PC-9 (cell line): Measurements from ENCODE around the gene MINDY4. TPM values are rescaled to one million over a fixed set of nuclear protein-coding genes. Genes with fewer than 3 reads are reported as not detected.

Experiments
- BruUV-seq: library from RNA; stranded (reverse); fragments of 400-500 nt; replicated peaks from 2 replicates; lab custom pipeline; 2021; lab: Mats Ljungman, UMichigan
- CTCF ChIA-PET: fragments of 300-600 bp; sonication (Branson Sonifier 250); formaldehyde crosslinking; loops from one replicate; lab custom pipeline; 2022; ENCODE audit warnings: antibody characterized with exemption; lab: Charles Lee
- POLR2A ChIA-PET: fragments of 300-600 bp; sonication (Branson Sonifier 250); formaldehyde crosslinking; loops from one replicate; lab custom pipeline; 2022; ENCODE audit warnings: antibody characterized with exemption; ENCODE audit not compliant: unreplicated experiment; lab: Charles Lee
- DNase-seq, 2 experiments: peaks; one replicate each; pipeline versions ENCODE4 v3.0.0 to v3.0.0-alpha.2; 2015 to 2022; ENCODE audit warnings: mixed read lengths in 1 of 2
- H2AFZ ChIP-seq: fragments of 200-600 bp; sonication (generic); 2 replicates; pipeline ENCODE4 v1.8.1; 2017; ENCODE audit warnings: antibody characterized with exemption
- H3F3A ChIP-seq: fragments of 200-600 bp; sonication (generic); 2 replicates; pipeline ENCODE4 v1.8.1; 2017; ENCODE audit warnings: antibody characterized with exemption, mild to moderate bottlenecking, low read depth; ENCODE audit not compliant: insufficient read depth
- H3K27ac ChIP-seq: fragments of 200-600 bp; sonication (generic); 2 replicates; pipeline ENCODE4 v1.6.1; 2016; ENCODE audit warnings: mixed run types
- H3K27me3 ChIP-seq: fragments of 200-600 bp; sonication (generic); 2 replicates; pipeline ENCODE4 v1.6.1; 2016; ENCODE audit warnings: low read depth, mixed run types; ENCODE audit not compliant: insufficient read depth
- H3K36me3 ChIP-seq: fragments of 200-600 bp; sonication (generic); 2 replicates; pipeline ENCODE4 v1.6.1; 2016; ENCODE audit warnings: low read depth, mixed run types
- H3K4me1 ChIP-seq: fragments of 200-600 bp; sonication (generic); replicated peaks from 2 replicates; pipeline ENCODE4 v1.6.1; 2016; ENCODE audit warnings: mixed run types; ENCODE audit not compliant: insufficient read depth
- H3K4me2 ChIP-seq: fragments of 200-600 bp; sonication (generic); 2 replicates; pipeline ENCODE4 v1.6.1; 2017; ENCODE audit warnings: mixed run types
- H3K4me3 ChIP-seq: fragments of 200-600 bp; sonication (generic); 2 replicates; pipeline ENCODE4 v1.6.1; 2016; ENCODE audit warnings: mixed run types
- H3K79me2 ChIP-seq: fragments of 200-600 bp; sonication (generic); 2 replicates; pipeline ENCODE4 v1.6.1; 2017; ENCODE audit warnings: low read depth, mixed run types
- H3K9me2 ChIP-seq: fragments of 200-600 bp; sonication (generic); 2 replicates; pipeline ENCODE4 v1.8.1; 2017; ENCODE audit warnings: mild to moderate bottlenecking; ENCODE audit not compliant: insufficient read depth
- H3K9me3 ChIP-seq: fragments of 200-600 bp; sonication (generic); 2 replicates; pipeline ENCODE4 v1.8.1; 2016; ENCODE audit warnings: low read depth; ENCODE audit not compliant: insufficient read depth
- H4K20me1 ChIP-seq: fragments of 200-600 bp; sonication (generic); 2 replicates; pipeline ENCODE4 v1.8.1; 2017; ENCODE audit not compliant: insufficient read depth
- CTCF ChIP-seq: fragments of 200-600 bp; sonication (generic); conservative IDR thresholded peaks from 2 replicates; pipeline ENCODE4 v1.6.1; 2017; ENCODE audit warnings: mixed run types, antibody characterized with exemption, mild to moderate bottlenecking, moderate library complexity
- EZH2 ChIP-seq: fragments of 200-600 bp; sonication (generic); IDR thresholded peaks from 2 replicates; pipeline ENCODE4 v1.8.0; 2017; ENCODE audit warnings: antibody characterized with exemption, low read depth
- intact Hi-C: fragments of 100-400 bp; cut with micrococcal nuclease; formaldehyde crosslinking; loops from one replicate; pipeline ENCODE4 v1.10.0; 2022; ENCODE audit not compliant: unreplicated experiment
- total RNA-seq: library from RNA; stranded (reverse); gene quantifications from 2 replicates; pipeline ENCODE4 v1.2.3, GENCODE V29; 2021

Gene MINDY4
- total RNA-seq, 1 experiment from 2014 or later: 14.8 TPM

DNA sequence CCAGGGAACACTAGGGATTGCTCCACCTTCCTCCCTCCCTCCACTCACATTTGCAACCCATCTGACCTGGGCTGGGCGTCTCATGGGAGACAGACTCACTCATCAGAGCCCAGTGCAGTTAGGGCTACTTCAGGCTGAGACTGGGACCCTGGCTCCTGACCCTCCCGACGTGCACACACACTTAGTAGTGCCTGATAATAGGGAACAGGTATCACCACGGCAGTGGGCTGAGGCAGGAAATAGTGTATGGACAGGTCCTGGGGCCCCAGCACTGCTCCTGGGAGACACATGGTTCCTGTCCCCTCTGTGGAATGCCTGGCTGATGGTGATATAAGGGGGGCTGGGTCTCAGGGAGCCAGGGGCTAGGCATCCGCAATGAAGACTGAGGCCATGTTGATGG, 154.7 kb downstream of the MINDY4 start:
- intact Hi-C loops: no loop called here
- Histone ChIP-seq H3K36me3 (no peaks in the 10 kb centered on the region), H3K9me2 (no peaks in the 10 kb centered on the region), H3K4me3 (no peak overlapping the region), H3K4me2 (no peak overlapping the region), H4K20me1 (no peaks in the 10 kb centered on the region), H3K4me1 (peaks cover 12% of the 10 kb centered on the region), H3F3A (peaks cover 4% of the 10 kb centered on the region; the same call in 1 of the 2 replicates), H2AFZ (no peak overlapping the region), H3K79me2 (no peaks in the 10 kb centered on the region), H3K9me3 (no peaks in the 10 kb centered on the region), H3K27me3 (no peaks in the 10 kb centered on the region), H3K27ac (no peak overlapping the region)
- no TSS peak for BruUV-seq
- DNase-seq: no peak
- CTCF ChIA-PET: interaction anchor here (0.6 kb wide), 1 partner anchor 12 kb away, joined by 3 read pairs; no protein-coding TSS in a partner anchor
- POLR2A ChIA-PET: no interaction called here
- TF ChIP-seq CTCF (no peak), EZH2 (no peak)

DNA sequence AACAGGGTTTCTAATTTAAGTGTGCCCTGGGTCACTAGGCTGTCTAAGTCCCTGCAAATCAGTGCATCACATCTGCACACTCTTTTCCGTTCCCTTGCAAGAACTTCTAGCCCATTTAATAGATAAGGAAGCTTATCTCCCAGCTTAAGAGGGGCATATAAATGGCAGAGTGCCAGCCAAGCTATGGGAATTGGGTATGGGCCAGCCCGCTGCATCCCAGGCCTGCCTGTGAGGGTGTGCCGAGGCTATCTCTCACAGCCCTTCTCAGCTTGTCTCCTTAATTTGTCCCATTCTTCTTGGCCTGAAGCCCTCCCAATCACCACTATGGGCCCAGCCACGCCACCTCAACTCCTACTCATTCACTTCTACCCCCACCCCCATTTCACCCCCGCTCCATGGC, 155.1 kb downstream of the MINDY4 start:
- no peak for DNase-seq
- Histone ChIP-seq H3K4me1 (peaks cover 8% of the 10 kb centered on the region), H3K79me2 (no peaks in the 10 kb centered on the region), H3K4me3 (no peak overlapping the region), H3K27ac (no peak overlapping the region), H3K9me3 (no peaks in the 10 kb centered on the region), H3K9me2 (no peaks in the 10 kb centered on the region), H2AFZ (no peak overlapping the region), H3F3A (peaks cover under 1% of the 10 kb centered on the region; the same call in 1 of the 2 replicates), H3K36me3 (no peaks in the 10 kb centered on the region), H3K27me3 (no peaks in the 10 kb centered on the region), H3K4me2 (no peak overlapping the region), H4K20me1 (no peaks in the 10 kb centered on the region)
- CTCF ChIA-PET: interaction anchor here (0.6 kb wide), 1 partner anchor 11 kb away, joined by 3 read pairs; no protein-coding TSS in a partner anchor
- POLR2A ChIA-PET: no interaction called here
- no TSS peak for BruUV-seq
- intact Hi-C loops: no loop called here
- TF ChIP-seq EZH2: no peak
- no peak for TF ChIP-seq CTCF

DNA sequence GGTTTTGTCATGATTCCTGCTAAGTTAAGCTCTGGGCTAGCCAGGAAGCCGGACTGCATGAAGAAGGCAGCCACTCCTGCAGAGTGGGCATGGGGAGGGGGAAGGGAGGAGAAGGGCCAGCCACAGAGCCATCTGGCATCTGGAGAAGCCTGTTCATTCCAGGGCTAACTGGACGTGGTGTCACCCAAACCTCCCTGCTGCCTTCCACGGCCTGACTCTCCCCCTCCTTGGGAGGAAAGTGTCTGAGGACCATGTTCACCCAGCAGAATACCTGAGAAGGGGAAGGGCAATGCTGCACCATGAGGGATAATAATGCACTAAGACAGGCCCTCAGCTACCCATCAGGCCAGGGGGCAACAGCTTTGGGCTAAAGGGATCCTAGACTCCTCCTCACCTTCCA, 155.8 kb downstream of the MINDY4 start:
- no peak overlapping the region for H3K27ac ChIP-seq
- H3K27me3 ChIP-seq: no peaks in the 10 kb centered on the region
- no peak for TF ChIP-seq CTCF
- TF ChIP-seq EZH2: no peak
- H3K4me1 ChIP-seq: peaks cover 3% of the 10 kb centered on the region; the same call in 1 of the 2 replicates
- no peak overlapping the region for H3K4me2 ChIP-seq
- no TSS peak for BruUV-seq
- H3K4me3 ChIP-seq: no peak overlapping the region
- ChIA-PET POLR2A (no interaction called here), CTCF (no interaction called here)
- intact Hi-C loops: no loop called here
- H3F3A ChIP-seq: no peaks in the 10 kb centered on the region; the same call in 1 of the 2 replicates
- no peaks in the 10 kb centered on the region for H3K79me2 ChIP-seq
- no peaks in the 10 kb centered on the region for H3K9me2 ChIP-seq
- no peaks in the 10 kb centered on the region for H4K20me1 ChIP-seq
- H2AFZ ChIP-seq: no peak overlapping the region
- no peaks in the 10 kb centered on the region for H3K36me3 ChIP-seq
- DNase-seq: no peak
- H3K9me3 ChIP-seq: no peaks in the 10 kb centered on the region
